Measurements from ENCODE around the gene WBP2.

WBP2 gene

DNA sequence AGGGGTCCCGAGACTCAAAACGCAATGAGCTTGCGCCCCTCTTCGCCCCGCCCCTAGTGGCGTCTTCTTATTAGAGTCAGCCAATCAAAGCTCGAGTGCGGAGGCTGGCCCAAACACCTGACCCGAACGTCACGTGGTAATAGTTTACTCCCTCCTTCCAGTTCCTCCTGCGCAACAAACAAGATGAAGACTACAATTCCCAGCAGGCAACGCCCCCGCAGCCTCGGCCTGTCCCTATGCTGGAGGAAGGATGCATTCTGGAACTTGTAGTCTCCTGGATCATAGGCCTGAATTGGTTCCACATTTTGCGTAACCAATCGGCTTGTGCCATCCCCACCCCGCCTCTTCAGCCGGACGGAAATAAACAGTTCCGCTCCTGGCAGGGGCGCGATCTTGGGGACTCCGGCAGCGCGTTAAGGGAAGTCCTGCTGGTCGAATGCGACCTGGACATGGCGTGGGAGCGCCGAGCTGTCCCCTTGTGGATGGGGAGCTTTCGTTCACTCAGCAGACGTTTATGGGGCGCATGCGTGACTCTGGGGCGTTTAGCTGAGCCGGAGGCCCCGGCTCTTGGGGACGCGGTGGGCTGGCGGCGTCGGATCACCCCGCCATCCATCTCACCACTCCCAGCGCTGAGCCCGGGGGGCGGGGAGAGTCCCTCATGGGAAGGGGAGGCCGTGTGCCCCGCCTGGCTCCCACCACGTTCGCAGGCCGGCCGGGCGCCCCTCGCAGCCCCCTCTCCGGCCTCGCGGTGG is at the start of gene WBP2:
Gene WBP2, minus strand, starts transcription at position 26 of the 752 bp plus-strand sequence. CDS start 38 bp downstream, outside the sequence.
- peak; percentile 100 for DNase-seq

GRCh38 chr17:75902406-75902805 is 47.3 kb upstream of the WBP2 start:
- DNase-seq = no peak

DNA sequence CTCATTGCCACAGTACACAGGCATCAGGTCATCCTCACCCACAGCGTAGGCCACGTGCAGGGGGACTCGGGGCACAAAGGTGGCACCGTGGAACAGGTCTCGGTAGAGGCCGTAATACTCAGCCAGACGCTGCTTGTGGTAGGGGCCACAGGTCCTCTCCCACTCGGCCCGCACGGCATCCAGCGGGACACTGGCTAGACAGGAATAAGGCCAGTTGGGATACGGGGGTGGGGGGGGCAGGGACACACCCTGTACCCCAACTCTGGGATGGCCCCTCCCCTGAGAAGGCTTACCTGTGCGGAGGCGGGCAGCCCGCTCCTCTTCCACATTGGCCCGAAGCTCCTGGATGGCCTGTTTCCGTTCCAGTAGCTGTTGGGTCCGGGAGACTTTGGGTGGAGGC is 46.6 kb upstream of the WBP2 start:
- DNase-seq = no peak

DNA sequence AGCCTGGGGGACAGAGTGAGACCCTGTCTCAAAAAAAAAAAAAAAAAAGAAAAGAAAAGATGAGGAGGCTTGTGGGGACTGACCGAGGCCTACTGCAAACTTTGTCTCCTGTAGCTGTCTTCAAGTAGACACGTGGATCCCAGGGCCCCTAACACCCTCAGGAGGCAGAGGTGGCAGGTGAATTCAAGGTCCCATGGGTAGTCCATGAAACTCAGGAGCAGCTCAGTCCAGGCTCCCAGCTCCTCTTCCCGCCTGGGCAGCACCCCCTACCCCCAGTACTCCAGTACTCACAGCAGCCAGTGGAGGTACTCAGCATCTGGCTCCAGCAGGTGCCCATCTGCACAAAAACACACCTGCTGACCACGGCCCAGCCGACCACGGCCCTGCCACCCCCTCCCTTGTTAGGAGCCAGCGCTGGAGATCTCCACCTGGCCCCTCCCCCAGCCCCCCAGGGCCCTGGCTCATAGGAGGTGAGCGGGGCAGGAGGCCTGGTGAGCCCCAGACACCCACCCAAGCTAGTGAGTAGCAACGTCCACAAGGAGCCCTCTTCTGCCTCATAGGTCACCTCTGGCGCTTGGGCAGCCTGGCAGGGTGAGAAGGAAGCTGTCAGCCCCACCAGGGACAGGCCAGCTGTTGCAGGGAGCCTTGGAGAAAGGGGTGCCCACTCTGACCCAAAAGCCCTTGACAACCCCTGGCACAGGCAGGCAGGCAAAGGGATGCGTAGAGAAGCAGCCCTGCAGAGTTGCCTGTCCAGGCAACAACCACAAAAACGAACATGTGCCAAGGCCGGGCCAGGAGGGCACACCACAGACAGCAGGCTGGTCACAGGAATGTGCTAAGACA is 45.8 kb upstream of the WBP2 start:
- DNase-seq = no peak

- DNase-seq = no peak
Observed at GRCh38 chr17:75899767-75900468, 44.8 kb upstream of the WBP2 start.

GRCh38 chr17:75899353-75899752 is 44.2 kb upstream of the WBP2 start:
- DNase-seq = no peak

- no peak for DNase-seq
Observed at GRCh38 chr17:75898791-75899190, 43.7 kb upstream of the WBP2 start.

GRCh38 chr17:75898065-75898464 is 42.9 kb upstream of the WBP2 start:
- no peak for DNase-seq

GRCh38 chr17:75897160-75898019 is 42.3 kb upstream of the WBP2 start:
- DNase-seq = no peak

GRCh38 chr17:75896415-75897159 is 41.5 kb upstream of the WBP2 start, which contains the start of gene TRIM65:
TSS of gene TRIM65 (minus strand) at chr17:75896951. CDS start at chr17:75896937, 14 bp downstream.
- DNase-seq = peak; percentile 78

DNA sequence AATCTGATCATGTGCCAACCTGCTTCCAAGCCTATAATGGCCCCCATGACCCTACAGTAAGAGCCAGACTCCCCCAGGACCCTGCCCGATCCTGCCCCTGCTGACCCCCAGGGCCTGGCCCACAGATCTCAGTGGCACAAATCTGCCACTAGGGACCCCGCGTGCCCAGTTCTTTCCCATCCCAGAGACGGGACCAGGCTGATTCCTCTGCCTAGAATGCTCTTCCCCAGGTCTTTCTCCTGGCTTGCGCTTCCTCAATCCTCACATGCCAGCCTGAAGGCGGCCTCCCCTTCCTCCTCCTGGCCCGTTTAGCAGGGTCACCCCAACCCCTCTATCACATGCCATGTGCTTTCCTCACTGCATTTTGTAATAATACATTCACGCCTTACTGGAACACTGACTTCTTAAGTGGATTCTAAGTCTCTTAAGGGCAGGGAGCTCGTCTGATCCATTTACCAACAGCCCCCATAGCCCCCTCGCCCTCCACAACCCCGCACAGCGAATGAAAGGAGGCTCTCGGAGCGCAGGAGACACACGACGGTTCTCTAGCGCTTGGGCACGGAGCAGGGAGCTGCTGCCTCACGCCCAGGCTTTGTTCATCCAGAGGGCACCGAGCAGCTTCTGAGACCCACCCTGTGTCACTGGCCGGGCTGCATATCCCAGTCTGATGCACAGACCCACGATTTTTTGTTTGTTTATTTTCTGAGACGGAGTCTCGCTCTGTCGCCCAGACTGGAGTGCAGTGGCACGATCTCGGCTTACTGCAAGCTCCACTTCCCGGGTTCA is 40.4 kb upstream of the WBP2 start:
- peak; percentile 19 for DNase-seq

DNA sequence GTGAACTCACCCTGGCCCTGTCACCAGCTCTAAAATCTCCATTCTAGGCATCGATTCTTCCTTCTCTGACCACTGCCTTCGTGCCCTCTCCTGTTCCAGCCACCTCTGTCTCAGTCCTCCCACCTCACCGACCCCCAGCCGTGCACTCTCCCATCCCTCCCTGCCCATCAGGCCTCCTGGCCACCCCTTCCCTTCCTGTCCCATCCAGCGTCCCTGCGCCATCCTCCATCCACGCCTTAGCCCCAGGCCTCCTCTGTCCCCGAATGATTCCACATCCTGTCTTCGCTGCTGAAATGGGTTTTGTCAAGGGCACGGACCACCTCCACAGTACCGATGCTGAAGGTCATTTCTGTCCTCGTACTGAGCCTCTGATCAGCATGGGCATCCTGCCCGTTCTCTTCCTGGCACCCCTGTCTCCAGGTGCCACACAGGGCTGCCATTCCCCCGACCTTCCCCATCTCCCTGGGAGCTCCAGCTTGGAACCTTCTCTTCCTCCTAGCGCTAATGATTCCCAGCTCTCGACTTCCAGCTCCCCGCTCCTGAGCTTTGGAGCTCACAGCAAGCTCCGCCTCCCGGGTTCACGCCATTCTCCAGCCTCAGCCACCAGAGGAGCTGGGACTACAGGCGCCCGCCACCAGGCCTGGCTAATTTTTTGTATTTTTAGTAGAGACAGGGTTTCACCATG is 39.1 kb upstream of the WBP2 start:
- DNase-seq = no peak

DNA sequence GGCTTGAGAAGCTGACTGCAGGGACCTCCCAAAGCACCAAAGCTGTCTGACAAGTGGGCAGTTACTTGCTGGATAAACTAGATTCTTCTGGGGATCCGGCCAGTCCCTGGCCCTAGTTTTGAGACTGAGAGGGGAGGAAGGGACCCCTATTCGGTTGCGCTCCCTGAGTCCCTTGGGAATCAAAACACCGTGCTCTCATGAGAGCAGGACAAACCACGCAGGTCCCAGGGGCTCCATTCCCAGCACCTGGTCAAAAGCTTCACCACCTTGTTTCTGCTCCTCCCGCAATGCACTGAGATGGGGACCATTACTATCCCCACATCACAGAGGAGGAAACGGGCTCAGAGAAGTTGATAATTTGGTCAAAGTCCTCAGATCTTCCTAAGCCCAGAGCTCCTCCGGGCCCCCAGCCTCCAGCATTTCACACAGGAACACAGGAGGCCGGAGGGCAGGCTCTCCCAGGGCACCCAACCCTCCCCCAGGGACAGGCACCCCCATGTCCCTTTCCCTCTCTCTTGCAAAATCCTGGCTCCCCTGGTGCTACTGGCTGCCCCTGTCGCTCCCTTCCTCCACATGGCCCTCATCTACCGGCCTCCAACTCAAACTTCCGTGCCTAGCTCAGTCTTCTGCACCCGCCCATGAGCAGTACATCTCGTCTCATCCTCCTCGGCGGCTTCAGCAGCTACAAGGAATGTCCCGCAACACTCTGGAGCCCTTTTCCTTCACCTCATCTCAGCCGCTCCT is 38.3 kb upstream of the WBP2 start:
- DNase-seq = no peak

GRCh38 chr17:75892556-75893224 is 37.6 kb upstream of the WBP2 start:
- no peak for DNase-seq

DNA sequence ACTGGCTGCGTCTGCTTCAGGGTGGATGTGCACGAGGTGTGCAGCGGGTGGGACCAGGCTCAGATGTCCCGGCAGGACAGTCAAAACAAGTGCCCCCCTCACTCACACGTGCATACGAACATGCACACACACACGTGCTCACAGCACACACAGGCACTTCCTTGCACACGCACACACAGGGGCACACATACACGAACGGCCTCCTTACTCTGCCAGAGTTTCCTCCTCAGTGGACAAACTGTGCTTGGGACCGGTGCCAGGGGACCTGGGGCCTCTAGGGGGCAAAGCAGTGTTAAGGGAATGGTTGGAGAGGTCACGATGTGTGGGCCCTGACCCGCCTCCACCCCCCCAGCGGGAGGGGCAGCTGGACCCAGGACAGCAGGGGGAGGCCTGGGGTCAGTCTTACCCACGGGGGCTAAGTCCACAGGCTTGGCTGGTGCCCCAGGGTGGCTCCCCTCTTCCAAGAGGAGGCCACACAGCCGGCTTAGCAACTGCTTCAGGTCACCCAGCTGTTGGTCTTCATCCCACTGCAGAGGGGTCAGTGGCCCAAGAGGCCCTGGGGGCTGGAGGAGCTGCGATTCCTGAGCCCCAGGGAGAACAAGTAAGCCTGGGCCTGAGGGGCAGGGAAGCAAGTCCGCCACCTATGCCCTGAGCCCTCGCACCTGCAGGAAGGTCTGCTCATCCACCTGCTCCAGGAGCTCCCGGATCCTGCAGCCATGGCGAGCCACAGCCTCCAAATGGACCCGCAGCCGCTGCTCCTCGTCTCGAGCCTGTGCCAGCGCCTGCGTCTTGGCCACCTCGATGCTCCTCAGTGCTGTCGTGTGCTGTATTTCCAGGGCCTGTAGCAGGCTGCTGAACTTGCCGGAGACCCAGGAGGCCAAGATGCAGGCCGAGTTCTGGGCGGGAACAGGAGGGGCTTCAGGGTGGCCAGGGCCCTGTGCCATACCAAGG is 36.7 kb upstream of the WBP2 start:
- DNase-seq = no peak

GRCh38 chr17:75891022-75891604 is 36.0 kb upstream of the WBP2 start:
- no peak for DNase-seq

DNA sequence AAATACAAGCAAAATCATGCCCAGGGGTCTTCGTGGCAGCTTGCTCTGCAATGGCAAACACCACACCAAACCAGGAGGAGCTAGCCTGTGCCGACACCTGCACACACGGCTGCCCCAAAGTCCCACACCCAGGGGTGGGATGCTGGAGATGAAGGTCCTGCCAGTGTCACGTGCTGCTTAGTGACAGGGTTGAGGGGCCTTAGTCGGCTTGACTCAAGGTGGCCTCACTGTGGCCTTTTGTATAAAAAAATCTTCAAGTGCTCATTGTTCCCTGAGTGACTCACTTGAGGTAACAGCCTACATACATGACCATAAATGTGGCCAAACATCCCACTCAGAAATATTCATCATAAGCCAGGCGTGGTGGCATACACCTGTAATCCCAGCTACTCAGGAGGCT is 34.3 kb upstream of the WBP2 start:
- no peak for DNase-seq

All from HCEC 1CT (cell line).